SK-N-SH (cell line): Measurements from ENCODE around the gene TAGLN2.

Experiments used
- CTCF ChIP-seq: fragments of 200-600 bp; sonication (generic); IDR thresholded peaks from 2 replicates; pipeline ENCODE4 v1.6.1; 2017; ENCODE audit warnings: antibody characterized with exemption, mild to moderate bottlenecking, moderate library complexity
- EZH2phosphoT487 ChIP-seq: fragments of 200-600 bp; sonication (generic); IDR thresholded peaks from 2 replicates; pipeline ENCODE4 v1.6.1; 2017; ENCODE audit warnings: low read depth, mixed run types, mild to moderate bottlenecking, antibody characterized with exemption, moderate library complexity, borderline replicate concordance
- FOXM1 ChIP-seq: IDR thresholded peaks from 2 replicates; pipeline ENCODE4 v1.4.0; 2012; ENCODE audit warnings: low read depth, mild to moderate bottlenecking
- GABPA ChIP-seq: IDR thresholded peaks from 2 replicates; pipeline ENCODE4 v1.4.0; 2012; ENCODE audit warnings: low read depth, mild to moderate bottlenecking
- MXI1 ChIP-seq: IDR thresholded peaks from 2 replicates; pipeline ENCODE4 v1.6.1; 2012; ENCODE audit warnings: mild to moderate bottlenecking, low read depth, low read length, improper control_type of control experiment
- POLR2AphosphoS5 ChIP-seq: IDR thresholded peaks from 2 replicates; pipeline ENCODE4 v1.6.1; 2012; ENCODE audit warnings: low read depth, low read length
- RCOR1 ChIP-seq: fragments of 150-350 bp; IDR thresholded peaks from 2 replicates; pipeline ENCODE4 v1.6.1; 2017; ENCODE audit warnings: antibody characterized with exemption, low read length
- RFX5 ChIP-seq: IDR thresholded peaks from 2 replicates; pipeline ENCODE4 v1.6.1; 2012; ENCODE audit warnings: mild to moderate bottlenecking, improper control_type of control experiment, low read length
- RXRA ChIP-seq: IDR thresholded peaks from 2 replicates; pipeline ENCODE4 v1.4.0; 2012; ENCODE audit warnings: low read depth, mild to moderate bottlenecking, borderline replicate concordance
- SIN3A ChIP-seq: IDR thresholded peaks from 2 replicates; pipeline ENCODE4 v1.6.1; 2012; ENCODE audit warnings: low read depth, mild to moderate bottlenecking, low read length, moderate library complexity, borderline replicate concordance
- TAF1 ChIP-seq: IDR thresholded peaks from 2 replicates; pipeline ENCODE4 v1.6.1; 2012; ENCODE audit warnings: low read depth, mild to moderate bottlenecking, low read length, moderate library complexity, borderline replicate concordance
- YY1 ChIP-seq: IDR thresholded peaks from 2 replicates; pipeline ENCODE4 v1.4.0; 2012; ENCODE audit warnings: low read depth, mild to moderate bottlenecking
- ZBTB33 ChIP-seq: IDR thresholded peaks from 2 replicates; pipeline ENCODE4 v1.4.0; 2012; ENCODE audit warnings: low read depth, borderline replicate concordance
- TF ChIP-seq, protein P1 (sequence below): IDR thresholded peaks from 2 replicates; pipeline ENCODE4; 2012

DNA sequence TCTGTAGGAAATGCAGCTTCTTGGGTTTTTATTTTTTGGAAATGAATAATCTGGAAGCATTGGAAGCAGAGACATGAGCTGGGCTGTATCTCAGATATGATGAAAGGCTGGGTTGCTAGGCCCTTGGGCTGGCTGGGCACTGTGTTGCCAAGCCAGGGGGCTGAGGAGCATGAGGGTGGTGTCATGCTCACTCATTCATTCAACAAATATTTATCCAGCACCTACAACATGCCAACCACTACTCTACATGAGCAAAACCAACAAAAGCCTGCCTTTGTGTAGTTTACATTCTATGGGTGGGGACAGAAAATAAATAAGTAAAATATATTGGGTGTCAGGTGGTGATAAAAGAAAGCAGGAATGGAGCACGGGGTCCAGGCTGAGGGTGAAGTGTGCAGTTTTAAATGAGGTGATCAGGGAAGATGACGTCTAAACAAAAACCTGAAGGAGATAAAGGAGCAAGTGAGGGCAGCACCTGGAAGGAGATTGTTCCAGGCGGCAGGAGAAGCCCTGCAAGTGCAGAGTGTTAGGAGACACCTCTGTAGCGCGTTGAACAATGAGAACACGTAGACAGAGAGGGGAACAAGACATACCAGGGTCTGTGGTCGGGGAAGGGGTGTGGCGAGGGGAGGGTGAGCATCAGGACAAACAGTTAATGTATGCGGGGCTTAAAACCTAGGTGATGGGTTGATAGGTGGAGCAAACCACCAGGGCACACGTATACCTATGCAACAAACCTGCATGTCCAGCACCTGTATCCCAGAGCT is 10.9 kb downstream of the TAGLN2 start:
- TF ChIP-seq CTCF (no peak), RFX5 (no peak), ZBTB33 (no peak), POLR2AphosphoS5 (no peak), RXRA (no peak), RCOR1 (no peak), TAF1 (no peak), YY1 (no peak), FOXM1 (no peak), GABPA (no peak), SIN3A (no peak), EZH2phosphoT487 (no peak), MXI1 (no peak)
- TF ChIP-seq, protein P1, sequence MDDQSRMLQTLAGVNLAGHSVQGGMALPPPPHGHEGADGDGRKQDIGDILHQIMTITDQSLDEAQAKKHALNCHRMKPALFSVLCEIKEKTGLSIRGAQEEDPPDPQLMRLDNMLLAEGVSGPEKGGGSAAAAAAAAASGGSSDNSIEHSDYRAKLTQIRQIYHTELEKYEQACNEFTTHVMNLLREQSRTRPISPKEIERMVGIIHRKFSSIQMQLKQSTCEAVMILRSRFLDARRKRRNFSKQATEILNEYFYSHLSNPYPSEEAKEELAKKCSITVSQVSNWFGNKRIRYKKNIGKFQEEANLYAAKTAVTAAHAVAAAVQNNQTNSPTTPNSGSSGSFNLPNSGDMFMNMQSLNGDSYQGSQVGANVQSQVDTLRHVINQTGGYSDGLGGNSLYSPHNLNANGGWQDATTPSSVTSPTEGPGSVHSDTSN, result no peak
